GM12892 (cell line): ENCODE results near the gene FMOD.

Experiments used
- POLR2A ChIP-seq: IDR thresholded peaks from 2 replicates; pipeline ENCODE4 v1.6.1; 2011; ENCODE audit warnings: low read depth, low read length, control low read depth
- POLR2AphosphoS5 ChIP-seq: IDR thresholded peaks from 2 replicates; pipeline ENCODE4 v1.6.1; 2011; ENCODE audit warnings: low read depth, low read length, control low read depth
- TAF1 ChIP-seq: IDR thresholded peaks from 2 replicates; pipeline ENCODE4 v1.6.1; 2011; ENCODE audit warnings: low read depth, mild to moderate bottlenecking, control low read depth, low read length, borderline replicate concordance

GRCh38 chr1:203311368-203312301 lies 39.3 kb downstream of the FMOD start:
- TF ChIP-seq POLR2A (no peak), POLR2AphosphoS5 (no peak), TAF1 (no peak)
